ENCODE results near the gene DYNC1H1.

Gene DYNC1H1

GRCh38 chr14:102056694-102057442 is 92.5 kb downstream of the DYNC1H1 start:
- DNase-seq (ENCODE audit: extremely low read depth, insufficient read length) = no peak
- TF ChIP-seq CTCF (IDR thresholded peaks at IDR 0.05; ENCODE audit: insufficient read depth, low read length, poor library complexity, severe bottlenecking) = no peak
- Histone ChIP-seq H3K27me3 (replicated peaks; ENCODE audit: control insufficient read depth, insufficient read depth, low read length) (no peaks in the 10 kb centered on the region), H3K4me3 (replicated peaks; ENCODE audit: low read depth, low read length) (no peak overlapping the region), H3K36me3 (ENCODE audit: control insufficient read depth, insufficient read depth, low read length) (peaks cover 3% of the 10 kb centered on the region; the same call in 1 of the 2 replicates)

- no peak for TF ChIP-seq CTCF (IDR thresholded peaks at IDR 0.05; ENCODE audit: insufficient read depth, low read length, poor library complexity, severe bottlenecking)
These were observed 93.2 kb downstream of the DYNC1H1 start for GRCh38 chr14:102057480-102058114.

GRCh38 chr14:102058146-102058545 is 93.8 kb downstream of the DYNC1H1 start:
- no peak for DNase-seq (ENCODE audit: extremely low read depth, insufficient read length)
- no peaks in the 10 kb centered on the region for H3K27me3 ChIP-seq (replicated peaks; ENCODE audit: control insufficient read depth, insufficient read depth, low read length)
- no peak overlapping the region for H3K4me3 ChIP-seq (replicated peaks; ENCODE audit: low read depth, low read length)
- TF ChIP-seq CTCF (IDR thresholded peaks at IDR 0.05; ENCODE audit: insufficient read depth, low read length, poor library complexity, severe bottlenecking) = no peak
- H3K36me3 ChIP-seq (ENCODE audit: control insufficient read depth, insufficient read depth, low read length) = no peaks in the 10 kb centered on the region

More at GRCh38 chr14:102057480-102058114, 93.2 kb downstream of the DYNC1H1 start:
- no peak for DNase-seq (ENCODE audit: extremely low read depth, insufficient read length)
- peaks cover 3% of the 10 kb centered on the region; the same call in 1 of the 2 replicates for H3K36me3 ChIP-seq (ENCODE audit: control insufficient read depth, insufficient read depth, low read length)
- H3K4me3 ChIP-seq (replicated peaks; ENCODE audit: low read depth, low read length) = no peak overlapping the region
- no peaks in the 10 kb centered on the region for H3K27me3 ChIP-seq (replicated peaks; ENCODE audit: control insufficient read depth, insufficient read depth, low read length)

GRCh38 chr14:102058961-102059360 is 94.6 kb downstream of the DYNC1H1 start:
- Histone ChIP-seq H3K27me3 (replicated peaks; ENCODE audit: control insufficient read depth, insufficient read depth, low read length) (no peaks in the 10 kb centered on the region), H3K4me3 (replicated peaks; ENCODE audit: low read depth, low read length) (no peak overlapping the region), H3K36me3 (ENCODE audit: control insufficient read depth, insufficient read depth, low read length) (no peaks in the 10 kb centered on the region)
- DNase-seq (ENCODE audit: extremely low read depth, insufficient read length) = no peak
- no peak for TF ChIP-seq CTCF (IDR thresholded peaks at IDR 0.05; ENCODE audit: insufficient read depth, low read length, poor library complexity, severe bottlenecking)

GRCh38 chr14:102063109-102063807 is 98.9 kb downstream of the DYNC1H1 start:
- Histone ChIP-seq H3K4me3 (replicated peaks; ENCODE audit: low read depth, low read length) (no peak overlapping the region), H3K27me3 (replicated peaks; ENCODE audit: control insufficient read depth, insufficient read depth, low read length) (no peaks in the 10 kb centered on the region), H3K36me3 (ENCODE audit: control insufficient read depth, insufficient read depth, low read length) (no peaks in the 10 kb centered on the region)
- TF ChIP-seq CTCF (IDR thresholded peaks at IDR 0.05; ENCODE audit: insufficient read depth, low read length, poor library complexity, severe bottlenecking) = peak; percentile 9
- DNase-seq (ENCODE audit: extremely low read depth, insufficient read length) = peak; percentile 81

All from GM06990 (cell line).